Left lung (tissue), 10 donors: ENCODE data around the gene AAMP. TPM values are rescaled to one million over a fixed set of nuclear protein-coding genes. Genes with fewer than 3 reads are reported as not detected.
A peak's percentile ranks its signal among the peaks of the same experiment; 100 is the strongest.
"Not testable (repeated sequence)": the region's sequence is repeated elsewhere in the genome, so short reads cannot be mapped to it uniquely, and the experiment has no call there.

ENCODE experiments used
- ATAC-seq: fragments of 200-7000 bp; cut with Tn5 transposase; one replicate; pipeline ENCODE4 v1.9.1; 2020; ENCODE audit warnings: moderate library complexity
- DNase-seq, 4 donors: peaks; one replicate each; pipeline ENCODE4 v3.0.0-alpha.2; 2013 to 2020
- H3K27ac ChIP-seq, 2 donors: fragments of 200-600 bp; sonication (generic) in 1 of 2; one replicate each; pipeline versions ENCODE4 v1.5.0 to v1.8.0; 2020 to 2021
- H3K27me3 ChIP-seq, 2 donors: fragments of 200-600 bp; sonication (generic) in 1 of 2; one replicate each; pipeline versions ENCODE4 v1.5.0 to v1.8.0; 2020 to 2021
- H3K36me3 ChIP-seq, 2 donors: fragments of 200-600 bp; sonication (generic) in 1 of 2; one replicate each; pipeline versions ENCODE4 v1.5.0 to v1.8.0; 2020 to 2021
- H3K4me1 ChIP-seq, 2 donors: fragments of 200-600 bp; one replicate each; pipeline ENCODE4 v1.8.0; 2021
- H3K4me3 ChIP-seq, 2 donors: fragments of 200-600 bp; sonication (generic) in 1 of 2; one replicate each; pipeline versions ENCODE4 v1.5.0 to v1.8.0; 2020 to 2021; ENCODE audit warnings: mild to moderate bottlenecking in 1 of 2
- H3K9me3 ChIP-seq, 2 donors: fragments of 200-600 bp; sonication (generic) in 1 of 2; one replicate each; pipeline versions ENCODE4 v1.5.0 to v1.8.0; 2020 to 2021
- intact Hi-C, 2 donors: fragments of 100-400 bp; cut with DNase I; formaldehyde crosslinking; loops; one replicate each; pipeline versions ENCODE4 v1.11.2 to v1.14.2; 2022
- polyA plus RNA-seq, 6 donors: library from polyadenylated mRNA; unstranded; fragments of 120-200 nt; gene quantifications; one replicate each; pipeline ENCODE4 v1.2.1, GENCODE V29; 2013; ENCODE audit not compliant: insufficient read length in 6 of 6
- total RNA-seq, 2 donors: library from RNA; stranded (reverse); fragmentation: NEBNext Ultra II Directional; extraction: Animal tissue kit (Norgen Biotek cat#: 25700); gene quantifications; one replicate each; pipeline ENCODE4 v1.2.1, GENCODE V29; 2021
- TF ChIP-seq, protein P1 (sequence below), 2 donors: fragments of 200-600 bp; sonication (generic) in 1 of 2; IDR thresholded peaks; one replicate each; pipeline versions ENCODE4 v1.5.0 to v1.8.0; 2021; ENCODE audit warnings: antibody characterized with exemption in 2 of 2
- donor health status: DM: no; HTN: yes; CAD: no.
- donor health status: DM: no; HTN: no; CAD: no.

AAMP gene
- total and polyA plus RNA-seq, 8 donors, result 55.2 to 120 (median 113) TPM

DNA sequence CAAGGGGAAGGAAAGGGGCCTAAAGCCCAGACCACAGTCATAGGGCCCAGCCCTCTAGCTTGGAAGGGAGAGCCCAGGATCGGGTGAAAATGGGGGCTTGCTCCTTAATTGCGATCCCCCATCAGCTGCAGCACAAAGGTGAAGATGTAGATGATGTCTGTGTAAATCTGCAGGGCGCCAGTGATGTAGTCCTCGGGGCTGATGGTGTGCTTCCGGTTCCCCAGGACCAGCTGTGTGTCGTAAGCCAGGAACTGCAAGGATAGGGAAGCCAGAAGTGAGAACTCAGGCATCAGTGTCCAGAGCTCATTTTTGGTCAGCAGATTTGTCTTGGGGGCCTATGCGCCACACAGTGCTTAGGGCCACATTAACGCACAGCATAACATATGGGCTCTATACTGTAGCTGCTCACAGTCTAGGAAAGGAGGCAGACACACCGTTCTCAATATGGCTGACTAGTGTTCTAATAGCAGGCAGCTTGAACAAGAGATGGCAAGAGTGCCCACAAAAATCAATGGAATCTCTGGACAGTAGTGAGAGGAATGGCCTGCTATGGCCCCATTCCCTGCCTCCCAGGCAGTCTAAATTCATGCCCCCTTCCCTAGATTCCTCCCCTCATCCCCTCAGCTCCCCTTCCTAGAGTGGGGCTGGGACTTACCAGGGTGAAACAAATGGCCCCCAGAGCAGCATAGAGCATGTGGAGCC, 5.6 kb upstream of the AAMP start:
- ATAC-seq (no peak), DNase-seq (no peak)
- Histone ChIP-seq H3K4me3 (no peak overlapping the region), H3K9me3 (no peaks in the 10 kb centered on the region), H3K4me1 (peaks cover 27 to 62% of the 10 kb centered on the region in 2 donors), H3K27ac (peak overlapping the region in 1 of 2 donors; percentile 53), H3K36me3 (peaks cover 5 to 73% of the 10 kb centered on the region in 2 donors), H3K27me3 (no peaks in the 10 kb centered on the region)
- TF ChIP-seq, protein P1, sequence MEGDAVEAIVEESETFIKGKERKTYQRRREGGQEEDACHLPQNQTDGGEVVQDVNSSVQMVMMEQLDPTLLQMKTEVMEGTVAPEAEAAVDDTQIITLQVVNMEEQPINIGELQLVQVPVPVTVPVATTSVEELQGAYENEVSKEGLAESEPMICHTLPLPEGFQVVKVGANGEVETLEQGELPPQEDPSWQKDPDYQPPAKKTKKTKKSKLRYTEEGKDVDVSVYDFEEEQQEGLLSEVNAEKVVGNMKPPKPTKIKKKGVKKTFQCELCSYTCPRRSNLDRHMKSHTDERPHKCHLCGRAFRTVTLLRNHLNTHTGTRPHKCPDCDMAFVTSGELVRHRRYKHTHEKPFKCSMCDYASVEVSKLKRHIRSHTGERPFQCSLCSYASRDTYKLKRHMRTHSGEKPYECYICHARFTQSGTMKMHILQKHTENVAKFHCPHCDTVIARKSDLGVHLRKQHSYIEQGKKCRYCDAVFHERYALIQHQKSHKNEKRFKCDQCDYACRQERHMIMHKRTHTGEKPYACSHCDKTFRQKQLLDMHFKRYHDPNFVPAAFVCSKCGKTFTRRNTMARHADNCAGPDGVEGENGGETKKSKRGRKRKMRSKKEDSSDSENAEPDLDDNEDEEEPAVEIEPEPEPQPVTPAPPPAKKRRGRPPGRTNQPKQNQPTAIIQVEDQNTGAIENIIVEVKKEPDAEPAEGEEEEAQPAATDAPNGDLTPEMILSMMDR (IDR thresholded peaks at IDR 0.05), result no peak
- intact Hi-C loops, result loop anchor here in 1 of 2 donors (10.0 kb wide), 1 partner anchor 119 kb away; the partner anchor contains the start of gene CTDSP1

DNA sequence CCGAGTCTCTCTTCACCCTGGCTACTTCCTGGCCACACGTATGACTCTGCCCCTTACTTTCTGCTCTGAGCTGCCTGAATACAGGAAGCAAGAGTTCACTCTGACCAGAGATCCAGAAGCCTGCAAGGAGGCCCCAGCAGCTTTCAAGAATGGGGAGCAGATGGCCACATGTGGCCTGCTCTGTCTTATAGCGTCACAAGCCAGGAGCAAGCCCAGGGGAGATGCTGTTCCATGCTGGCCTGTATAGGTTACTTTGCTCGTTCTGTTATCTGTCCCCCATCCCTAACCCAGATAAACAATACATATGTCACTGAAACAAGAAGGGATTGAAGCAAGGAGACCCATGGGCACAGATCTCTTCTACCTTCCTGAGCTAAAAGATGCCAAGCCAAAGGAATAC, 4.6 kb upstream of the AAMP start:
- H3K9me3 ChIP-seq, result no peaks in the 10 kb centered on the region
- H3K4me1 ChIP-seq, result peaks cover 27 to 62% of the 10 kb centered on the region in 2 donors
- H3K36me3 ChIP-seq, result peaks cover 0 to 64% of the 10 kb centered on the region in 2 donors
- intact Hi-C loops, result loop anchor here in 1 of 2 donors (10.0 kb wide), 1 partner anchor 120 kb away; the partner anchor contains the start of gene CTDSP1
- ATAC-seq (no peak), DNase-seq (no peak)
- no peaks in the 10 kb centered on the region for H3K27me3 ChIP-seq
- peak overlapping the region in 1 of 2 donors; percentile 43 for H3K27ac ChIP-seq
- no peak overlapping the region for H3K4me3 ChIP-seq
- TF ChIP-seq, protein P1 (IDR thresholded peaks at IDR 0.05), result no peak

DNA sequence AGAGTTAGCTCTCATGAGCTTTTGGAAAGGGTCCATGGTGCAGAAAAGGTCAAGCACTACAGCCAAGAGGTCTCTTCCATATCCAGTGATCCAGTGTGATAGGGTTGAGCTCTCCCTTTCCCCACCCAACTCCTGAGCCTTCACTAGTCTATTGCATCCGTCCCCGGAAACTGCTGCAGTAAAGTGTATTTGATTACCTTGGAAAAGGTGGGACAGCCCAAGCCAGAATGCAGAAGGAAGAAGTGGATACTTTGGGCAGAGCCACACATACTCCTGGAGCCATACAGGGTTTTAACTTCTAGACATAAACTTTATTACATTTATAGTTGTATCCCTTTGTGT, 3.9 kb upstream of the AAMP start:
- TF ChIP-seq, protein P1 (IDR thresholded peaks at IDR 0.05), result no peak
- Histone ChIP-seq H3K27me3 (no peaks in the 10 kb centered on the region), H3K4me1 (peaks cover 31 to 65% of the 10 kb centered on the region in 2 donors), H3K27ac (peak overlapping the region in 1 of 2 donors; percentile 43), H3K9me3 (no peaks in the 10 kb centered on the region), H3K36me3 (peaks cover 0 to 57% of the 10 kb centered on the region in 2 donors), H3K4me3 (no peak overlapping the region)
- DNase-seq (no peak), ATAC-seq (no peak)
- intact Hi-C loops, result loop anchor here in 1 of 2 donors (10.0 kb wide), 1 partner anchor 121 kb away; the partner anchor contains the start of gene CTDSP1

DNA sequence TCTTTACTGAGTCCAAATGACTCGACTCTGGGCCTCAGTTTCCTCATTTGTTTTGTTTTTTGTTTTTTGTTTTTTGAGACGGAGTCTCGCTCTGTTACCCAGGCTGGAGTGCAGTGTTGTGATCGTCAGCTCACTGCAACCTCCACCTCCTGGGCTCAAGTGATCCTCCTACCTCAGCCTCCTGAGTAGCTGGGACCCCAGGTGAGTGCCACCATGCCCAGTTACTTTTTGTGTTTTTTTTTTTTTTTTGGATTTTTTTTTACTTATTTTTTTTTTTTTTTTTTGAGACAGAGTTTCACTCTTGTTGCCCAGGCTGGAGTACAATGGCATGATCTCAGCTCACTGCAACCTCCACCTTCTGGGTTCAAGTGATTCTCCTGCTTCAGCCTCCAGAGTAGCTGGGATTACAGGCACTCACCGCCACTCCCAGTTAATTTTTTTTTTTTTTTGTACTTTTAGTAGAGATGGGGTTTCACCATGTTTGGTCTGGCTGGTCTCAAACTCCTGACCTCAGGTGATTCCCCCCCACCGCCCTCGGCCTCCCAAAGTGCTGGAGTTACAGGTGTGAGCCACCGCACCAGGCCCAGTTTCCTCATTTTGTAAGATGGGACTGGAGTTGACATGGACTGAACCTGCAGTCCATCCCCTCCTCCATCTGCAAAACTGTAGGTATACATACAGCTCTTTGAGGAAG, 3.4 kb upstream of the AAMP start:
- peaks cover 34 to 68% of the 10 kb centered on the region in 2 donors for H3K4me1 ChIP-seq
- H3K27ac ChIP-seq, result peak overlapping the region; percentile 48 to 76
- H3K36me3 ChIP-seq, result peaks cover 0 to 52% of the 10 kb centered on the region in 2 donors
- ATAC-seq, DNase-seq, H3K4me3 ChIP-seq, H3K27me3 ChIP-seq, H3K9me3 ChIP-seq: not testable (repeated sequence)
- intact Hi-C loops, result loop anchor here in 1 of 2 donors (10.0 kb wide), 1 partner anchor 121 kb away; the partner anchor contains the start of gene CTDSP1

DNA sequence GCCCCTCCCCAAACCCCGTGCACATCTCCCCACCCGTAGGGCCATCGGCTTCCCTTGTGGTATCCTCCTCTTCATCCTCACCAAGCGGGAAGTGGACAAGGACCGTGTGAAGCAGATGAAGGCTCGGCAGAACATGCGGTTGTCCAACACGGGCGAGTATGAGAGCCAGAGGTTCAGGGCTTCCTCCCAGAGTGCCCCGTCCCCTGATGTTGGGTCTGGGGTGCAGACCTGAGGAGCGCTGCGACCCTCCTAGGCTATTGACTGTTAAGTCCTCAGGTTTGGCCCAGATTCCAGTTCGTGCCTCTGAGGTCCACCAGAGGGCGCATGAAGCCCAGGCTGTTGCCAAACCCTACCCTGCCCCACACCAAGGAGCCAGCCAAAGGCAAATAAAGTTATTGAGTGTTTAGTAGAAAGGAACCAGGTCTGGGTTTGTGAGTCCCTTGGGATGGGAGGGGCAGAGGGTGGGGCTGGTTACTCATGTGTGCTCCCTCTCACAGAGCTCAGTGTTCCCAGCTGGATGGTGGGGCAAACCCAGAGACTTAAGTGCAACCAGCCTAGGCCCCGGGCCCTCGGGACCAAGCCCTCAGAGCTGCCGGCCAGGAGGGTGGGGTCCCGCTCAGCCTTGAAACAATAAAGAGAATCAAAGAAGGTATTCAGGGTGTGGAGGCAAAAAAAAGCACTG, 2.7 kb upstream of the AAMP start:
- DNase-seq, result peak; percentile 74 to 91 (median 87)

More for the DNA sequence above, 2.7 kb upstream of the AAMP start:
- ATAC-seq, result peak; percentile 66
- peaks cover 0 to 48% of the 10 kb centered on the region in 2 donors for H3K36me3 ChIP-seq
- no peak overlapping the region for H3K4me3 ChIP-seq
- H3K27ac ChIP-seq, result peak overlapping the region; percentile 48 to 76
- TF ChIP-seq, protein P1 (IDR thresholded peaks at IDR 0.05), result peak; percentile 80 to 86
- no peaks in the 10 kb centered on the region for H3K9me3 ChIP-seq
- H3K4me1 ChIP-seq, result peaks cover 34 to 72% of the 10 kb centered on the region in 2 donors
- intact Hi-C loops, result loop anchor here in 1 of 2 donors (10.0 kb wide), 1 partner anchor 122 kb away; the partner anchor contains the start of gene CTDSP1
- no peaks in the 10 kb centered on the region for H3K27me3 ChIP-seq
